Epidermal melanocyte (primary cell): Measurements from ENCODE around the gene GFPT2.

Experiments
- DNase-seq: peaks from one replicate; pipeline ENCODE4 v3.0.0; 2011; ENCODE audit warnings: low spot score; ENCODE audit not compliant: insufficient read length

GFPT2 gene

GRCh38 chr5:180378438-180379344 lies 25.6 kb upstream of the GFPT2 start:
- DNase-seq, result no peak

- no peak for DNase-seq
Observed at GRCh38 chr5:180377556-180378197, 24.5 kb upstream of the GFPT2 start.

- no peak for DNase-seq
Observed at GRCh38 chr5:180376511-180376910, 23.4 kb upstream of the GFPT2 start.

GRCh38 chr5:180375955-180376354 lies 22.8 kb upstream of the GFPT2 start:
- no peak for DNase-seq

GRCh38 chr5:180375291-180375690 lies 22.2 kb upstream of the GFPT2 start:
- no peak for DNase-seq

- no peak for DNase-seq
Observed at GRCh38 chr5:180373870-180374269, 20.7 kb upstream of the GFPT2 start.

- DNase-seq, result no peak
Observed at GRCh38 chr5:180373454-180373853, 20.3 kb upstream of the GFPT2 start.

- no peak for DNase-seq
Observed at GRCh38 chr5:180371949-180372348, 18.8 kb upstream of the GFPT2 start.

- no peak for DNase-seq
Observed at GRCh38 chr5:180370861-180371641, 17.9 kb upstream of the GFPT2 start.

GRCh38 chr5:180367991-180368390 lies 14.9 kb upstream of the GFPT2 start:
- no peak for DNase-seq

GRCh38 chr5:180367300-180367699 lies 14.2 kb upstream of the GFPT2 start:
- no peak for DNase-seq

GRCh38 chr5:180366326-180366725 lies 13.2 kb upstream of the GFPT2 start:
- DNase-seq, result peak; percentile 81

- no peak for DNase-seq
Observed at GRCh38 chr5:180365829-180366228, 12.7 kb upstream of the GFPT2 start.

- DNase-seq, result no peak
Observed at GRCh38 chr5:180364306-180364856, 11.2 kb upstream of the GFPT2 start.

GRCh38 chr5:180360078-180360957 lies 7.2 kb upstream of the GFPT2 start:
- DNase-seq, result no peak

- no peak for DNase-seq
Observed at GRCh38 chr5:180358694-180359093, 5.6 kb upstream of the GFPT2 start.

- DNase-seq, result no peak
Observed at GRCh38 chr5:180358179-180358578, 5.0 kb upstream of the GFPT2 start.

GRCh38 chr5:180354966-180355365 lies 1.8 kb upstream of the GFPT2 start:
- no peak for DNase-seq

GRCh38 chr5:180353980-180354452 lies 880 bp upstream of the GFPT2 start:
- DNase-seq, result no peak
